ENCODE measurements around the gene TTC34.
"Not testable (repeated sequence)": the region's sequence is repeated elsewhere in the genome, so short reads cannot be mapped to it uniquely, and the experiment has no call there.

TTC34 gene

DNA sequence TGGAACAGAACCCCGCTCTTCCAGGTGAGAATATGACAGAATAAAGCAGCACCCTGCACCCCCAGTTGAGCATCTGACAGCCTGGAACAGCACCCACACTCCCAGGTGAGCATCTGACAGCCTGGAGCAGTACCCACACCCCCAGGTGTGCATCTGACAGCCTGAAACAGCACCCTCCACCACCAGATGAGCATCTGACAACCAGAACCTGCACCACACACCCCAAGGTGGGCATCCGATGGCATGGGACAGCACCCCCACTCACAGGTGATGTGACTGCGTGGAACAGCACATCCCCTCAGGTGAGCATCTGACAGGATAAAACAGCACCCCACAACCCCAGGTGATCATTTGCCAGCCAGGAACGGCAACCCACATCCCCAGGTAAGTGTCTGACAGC lies 26.2 kb downstream of the TTC34 start:
- not testable (repeated sequence) for DNase-seq (ENCODE audit: low spot score)

DNA sequence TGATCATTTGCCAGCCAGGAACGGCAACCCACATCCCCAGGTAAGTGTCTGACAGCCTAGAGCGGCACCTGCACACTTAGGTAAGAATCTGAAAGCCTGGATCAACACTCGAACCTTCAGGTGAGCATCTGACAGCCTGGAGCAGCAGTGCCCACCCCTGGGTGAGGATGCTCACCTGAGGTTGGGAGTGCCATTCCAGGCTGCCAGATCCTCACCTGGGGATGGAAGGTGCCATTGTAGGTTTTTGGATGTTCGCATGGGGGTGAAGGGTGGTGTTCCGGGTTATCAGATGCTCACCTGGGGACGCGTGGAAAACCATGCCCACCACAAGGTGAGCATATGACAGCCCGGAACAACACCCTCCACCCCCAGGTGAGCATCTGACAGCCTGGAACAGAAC lies 33.4 kb downstream of the TTC34 start:
- not testable (repeated sequence) for DNase-seq (ENCODE audit: low spot score)

DNA sequence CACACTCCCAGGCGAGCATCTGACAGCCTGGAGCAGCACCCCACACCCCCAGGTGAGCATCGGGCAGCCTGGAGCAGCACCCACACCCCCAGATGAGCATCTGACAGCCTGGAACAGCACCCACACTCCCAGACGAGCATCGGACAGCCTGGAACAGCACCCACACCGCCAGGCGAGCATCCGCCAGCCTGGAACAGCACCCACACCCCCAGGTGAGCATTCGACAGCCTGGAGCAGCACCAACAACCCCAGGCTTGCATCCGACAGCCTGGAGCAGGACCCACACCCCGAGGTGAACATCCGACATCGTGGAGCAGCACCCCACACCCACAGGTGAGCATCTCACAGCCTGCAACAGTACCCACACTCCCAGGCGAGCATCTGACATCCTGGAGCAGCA lies 42.1 kb downstream of the TTC34 start:
- DNase-seq (ENCODE audit: low spot score), result not testable (repeated sequence)

DNA sequence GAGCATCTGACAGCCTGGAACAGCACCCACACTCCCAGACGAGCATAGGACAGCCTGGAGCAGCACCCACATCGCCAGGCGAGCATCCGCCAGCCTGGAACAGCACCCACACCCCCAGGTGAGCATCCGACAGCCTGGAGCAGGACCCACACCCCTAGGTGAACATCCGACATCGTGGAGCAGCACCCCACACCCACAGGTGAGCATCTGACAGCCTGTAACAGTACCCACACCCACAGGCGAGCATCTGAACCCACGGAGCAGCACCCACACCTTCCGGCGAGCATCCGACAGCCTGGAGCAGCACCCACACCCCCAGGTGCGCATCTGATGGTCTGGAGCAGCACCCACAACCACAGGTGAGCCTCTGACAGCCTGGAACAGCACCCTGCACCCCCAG lies 44.0 kb downstream of the TTC34 start:
- DNase-seq (ENCODE audit: low spot score), result not testable (repeated sequence)

DNA sequence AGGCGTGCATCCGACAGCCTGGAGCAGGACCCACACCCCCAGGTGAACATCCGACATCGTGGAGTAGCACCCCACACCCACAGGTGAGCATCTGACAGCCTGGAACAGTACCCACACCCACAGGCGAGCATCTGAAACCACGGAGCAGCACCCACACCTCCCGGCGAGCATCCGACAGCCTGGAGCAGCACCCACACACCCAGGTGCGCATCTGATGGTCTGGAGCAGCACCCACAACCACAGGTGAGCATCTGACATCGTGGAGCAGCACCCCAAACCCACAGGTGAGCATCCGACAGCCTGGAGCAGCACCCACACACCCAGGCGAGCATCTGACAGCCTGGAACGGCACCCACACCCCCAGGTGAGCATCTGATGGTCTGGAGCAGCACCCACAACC lies 46.1 kb downstream of the TTC34 start:
- DNase-seq (ENCODE audit: low spot score), result not testable (repeated sequence)

DNA sequence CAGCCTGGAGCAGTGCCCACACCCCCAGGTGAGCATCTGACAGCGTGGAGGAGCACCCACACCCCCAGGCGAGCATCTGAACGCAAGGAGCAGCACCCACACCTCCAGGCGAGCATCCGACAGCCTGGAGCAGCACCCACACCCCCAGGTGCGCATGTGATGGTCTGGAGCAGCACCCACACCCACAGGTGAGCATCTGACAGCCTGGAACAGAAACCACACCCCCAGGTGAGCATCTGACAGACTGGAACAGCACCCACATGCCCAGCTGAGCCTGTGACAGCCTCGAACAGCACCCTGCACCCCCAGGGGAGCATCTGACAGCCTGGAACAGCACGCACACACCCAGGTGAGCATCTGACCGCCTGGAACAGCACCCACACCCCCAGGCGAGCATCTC lies 46.9 kb downstream of the TTC34 start:
- DNase-seq (ENCODE audit: low spot score), result not testable (repeated sequence)

DNA sequence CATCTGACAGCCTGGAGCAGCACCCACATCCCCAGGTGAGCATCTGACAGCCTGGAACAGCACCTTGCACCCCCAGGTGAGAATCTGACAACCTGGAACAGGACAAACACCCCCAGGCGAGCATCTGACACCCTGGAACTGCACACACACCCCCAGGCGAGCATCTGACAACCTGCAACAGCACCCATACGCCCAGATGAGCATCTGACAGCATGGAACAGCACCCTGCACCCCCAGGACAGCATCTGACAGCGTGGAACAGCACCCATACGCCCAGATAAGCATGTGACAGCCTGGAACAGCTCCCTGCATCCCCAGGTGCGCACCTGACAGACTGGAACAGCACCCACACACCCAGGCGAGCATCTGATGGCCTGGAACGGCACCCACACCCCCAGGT lies 49.0 kb downstream of the TTC34 start:
- DNase-seq (ENCODE audit: low spot score), result not testable (repeated sequence)

DNA sequence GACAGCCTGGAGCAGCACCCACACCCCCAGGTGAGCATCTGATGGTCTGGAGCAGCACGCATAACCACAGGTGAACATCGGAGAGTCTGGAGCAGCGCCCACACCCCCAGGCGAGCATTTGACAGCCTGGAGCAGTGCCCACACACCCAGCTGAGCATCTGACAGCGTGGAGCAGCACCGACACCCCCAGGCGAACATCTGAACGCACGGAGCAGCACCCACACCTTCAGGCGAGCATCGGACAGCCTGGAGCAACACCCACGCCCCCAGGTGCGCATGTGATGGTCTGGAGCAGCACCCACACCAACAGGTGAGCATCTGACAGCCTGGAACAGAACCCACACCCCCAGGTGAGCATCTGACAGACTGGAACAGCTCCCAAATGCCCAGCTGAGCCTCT lies 49.6 kb downstream of the TTC34 start:
- DNase-seq (ENCODE audit: low spot score), result not testable (repeated sequence)

DNA sequence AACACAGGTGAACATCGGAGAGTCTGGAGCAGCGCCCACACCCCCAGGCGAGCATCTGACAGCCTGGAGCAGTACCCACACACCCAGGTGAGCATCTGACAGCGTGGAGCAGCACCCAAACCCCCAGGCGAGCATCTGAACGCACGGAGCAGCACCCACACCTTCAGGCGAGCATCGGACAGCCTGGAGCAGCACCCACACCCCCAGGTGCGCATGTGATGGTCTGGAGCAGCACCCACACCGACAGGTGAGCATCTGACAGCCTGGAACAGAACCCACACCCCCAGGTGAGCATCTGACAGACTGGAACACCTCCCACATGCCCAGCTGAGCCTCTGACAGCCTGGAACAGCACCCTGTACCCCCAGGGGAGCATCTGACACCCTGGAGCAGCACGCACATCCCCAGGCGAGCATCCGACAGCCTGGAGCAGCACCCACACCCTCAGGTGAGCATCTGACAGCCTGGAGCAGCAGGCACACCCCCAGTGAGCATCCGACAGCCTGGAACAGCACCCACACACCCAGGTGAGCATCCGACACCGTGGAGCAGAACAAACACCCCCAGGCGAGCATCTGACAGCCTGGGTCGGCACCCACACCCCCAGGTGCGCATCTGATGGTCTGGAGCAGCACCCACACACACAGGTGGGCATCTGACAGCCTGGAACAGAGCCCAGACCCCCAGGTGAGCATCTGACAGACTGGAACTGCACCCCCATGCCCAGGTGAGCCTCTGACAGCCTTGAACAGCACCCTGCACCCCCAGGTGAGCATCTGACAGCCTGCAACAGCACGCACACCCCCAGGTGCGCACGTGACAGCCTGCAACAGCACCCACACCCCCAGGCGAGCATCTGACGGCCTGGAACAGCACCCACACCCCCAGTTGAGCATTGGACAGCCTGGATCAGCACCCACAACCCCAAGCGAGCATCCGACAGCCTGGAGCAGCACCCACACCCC lies 50.4 kb downstream of the TTC34 start:
- DNase-seq (ENCODE audit: low spot score), result not testable (repeated sequence)

DNA sequence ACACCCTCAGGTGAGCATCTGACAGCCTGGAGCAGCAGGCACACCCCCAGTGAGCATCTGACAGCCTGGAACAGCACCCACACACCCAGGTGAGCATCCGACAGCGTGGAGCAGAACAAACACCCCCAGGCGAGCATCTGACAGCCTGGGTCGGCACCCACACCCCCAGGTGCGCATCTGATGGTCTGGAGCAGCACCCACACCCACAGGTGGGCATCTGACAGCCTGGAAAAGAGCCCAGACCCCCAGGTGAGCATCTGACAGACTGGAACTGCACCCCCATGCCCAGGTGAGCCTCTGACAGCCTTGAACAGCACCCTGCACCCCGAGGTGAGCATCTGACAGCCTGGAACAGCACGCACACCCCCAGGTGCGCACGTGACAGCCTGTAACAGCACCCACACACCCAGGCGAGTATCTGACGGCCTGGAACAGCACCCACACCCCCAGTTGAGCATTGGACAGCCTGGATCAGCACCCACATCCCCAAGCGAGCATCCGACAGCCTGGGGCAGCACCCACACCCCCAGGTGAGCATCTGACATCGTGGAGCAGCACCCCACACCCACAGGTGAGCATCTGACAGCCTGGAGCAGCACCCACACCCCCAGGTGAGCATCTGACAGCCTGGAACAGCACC lies 51.3 kb downstream of the TTC34 start:
- not testable (repeated sequence) for DNase-seq (ENCODE audit: low spot score)

DNA sequence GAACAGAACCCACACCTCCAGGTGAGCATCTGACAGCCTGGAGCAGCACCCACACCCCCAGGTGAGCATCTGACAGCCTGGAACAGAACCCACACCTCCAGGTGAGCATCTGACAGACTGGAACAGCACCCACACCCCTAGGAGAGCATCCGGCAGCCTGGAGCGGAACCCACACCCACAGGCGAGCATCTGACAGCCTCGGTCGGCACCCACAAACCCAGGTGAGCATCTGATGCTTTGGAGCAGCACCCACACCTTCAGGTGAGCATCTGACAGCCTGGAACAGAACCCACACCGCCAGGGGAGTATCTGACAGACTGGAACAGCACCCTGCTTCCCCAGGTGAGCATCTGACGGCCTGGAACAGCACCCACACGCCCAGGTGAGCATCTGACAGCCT lies 52.9 kb downstream of the TTC34 start:
- not testable (repeated sequence) for DNase-seq (ENCODE audit: low spot score)

DNA sequence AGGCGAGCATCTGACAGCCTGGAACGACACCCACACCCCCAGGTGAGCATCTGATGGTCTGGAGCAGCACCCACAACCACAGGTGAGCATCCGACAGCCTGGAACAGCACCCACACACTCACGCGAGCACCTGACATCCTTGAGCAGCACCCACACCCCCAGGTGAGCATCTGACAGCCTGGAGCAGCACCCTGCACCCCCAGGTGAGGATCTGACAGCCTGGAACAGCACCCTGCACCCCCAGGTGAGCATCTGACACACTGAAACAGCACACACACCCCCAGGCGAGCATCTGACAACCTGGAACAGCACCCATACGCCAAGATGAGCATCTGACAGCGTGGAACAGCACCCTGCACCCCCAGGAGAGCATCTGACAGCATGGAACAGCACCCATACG lies 106.7 kb downstream of the TTC34 start:
- DNase-seq (ENCODE audit: low spot score), result not testable (repeated sequence)

DNA sequence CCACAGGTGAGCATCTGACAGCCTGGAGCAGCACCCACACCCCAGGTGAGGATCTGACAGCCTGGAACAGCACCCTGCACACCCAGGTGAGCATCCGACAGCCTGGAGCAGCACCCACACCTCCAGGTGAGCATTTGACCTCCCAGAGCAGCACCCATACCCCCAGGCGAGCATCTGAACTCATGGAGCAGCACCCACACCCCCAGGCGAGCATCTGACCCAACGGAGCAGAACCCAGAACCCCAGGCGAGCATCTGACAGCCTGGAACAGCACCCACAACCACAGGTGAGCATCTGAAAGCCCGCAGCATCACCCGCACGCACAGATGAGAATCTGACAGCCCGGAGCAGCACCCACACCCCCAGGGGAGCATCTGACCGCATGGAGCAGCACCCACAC lies 111.3 kb downstream of the TTC34 start:
- DNase-seq (ENCODE audit: low spot score), result not testable (repeated sequence)

DNA sequence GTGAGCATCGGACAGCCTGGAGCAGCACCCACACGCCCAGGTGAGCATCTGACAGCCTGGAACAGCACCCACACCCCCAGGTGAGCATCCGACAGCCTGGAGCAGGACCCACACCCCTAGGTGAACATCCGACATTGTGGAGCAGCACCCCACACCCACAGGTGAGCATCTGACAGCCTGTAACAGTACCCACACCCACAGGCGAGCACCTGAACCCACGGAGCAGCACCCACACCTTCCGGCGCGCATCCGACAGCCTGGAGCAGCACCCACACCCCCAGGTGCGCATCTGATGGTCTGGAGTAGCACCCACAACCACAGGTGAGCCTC lies 113.2 kb downstream of the TTC34 start:
- DNase-seq (ENCODE audit: low spot score), result not testable (repeated sequence)

DNA sequence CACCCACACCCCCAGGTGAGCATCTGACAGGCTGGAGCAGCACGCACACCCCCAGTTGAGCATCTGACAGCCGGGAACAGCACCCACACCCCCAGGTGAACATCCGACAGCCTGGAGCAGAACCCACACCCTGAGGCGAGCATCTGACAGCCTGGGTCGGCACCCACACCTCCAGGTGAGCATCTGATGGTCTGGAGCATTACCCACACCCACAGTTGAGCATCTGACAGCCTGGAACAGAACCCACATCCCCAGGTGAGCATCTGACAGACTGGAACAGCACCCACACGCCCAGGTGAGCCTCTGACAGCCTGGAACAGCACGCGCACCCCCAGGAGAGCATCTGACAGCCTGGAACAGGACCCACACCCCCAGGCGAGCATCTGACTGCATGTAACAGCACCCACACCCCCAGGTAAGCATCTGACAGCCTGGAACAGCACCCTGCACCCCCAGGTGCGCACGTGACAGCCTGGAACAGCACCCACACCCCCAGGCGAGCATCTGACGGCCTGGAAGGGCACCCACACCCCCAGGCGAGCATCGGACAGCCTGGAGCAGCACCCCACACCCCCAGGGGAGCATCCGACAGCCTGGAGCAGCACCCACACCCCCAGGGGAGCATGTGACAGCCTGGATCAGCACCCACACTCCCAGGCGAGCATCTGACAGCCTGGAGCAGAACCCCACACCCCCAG lies 113.7 kb downstream of the TTC34 start:
- DNase-seq (ENCODE audit: low spot score), result not testable (repeated sequence)

DNA sequence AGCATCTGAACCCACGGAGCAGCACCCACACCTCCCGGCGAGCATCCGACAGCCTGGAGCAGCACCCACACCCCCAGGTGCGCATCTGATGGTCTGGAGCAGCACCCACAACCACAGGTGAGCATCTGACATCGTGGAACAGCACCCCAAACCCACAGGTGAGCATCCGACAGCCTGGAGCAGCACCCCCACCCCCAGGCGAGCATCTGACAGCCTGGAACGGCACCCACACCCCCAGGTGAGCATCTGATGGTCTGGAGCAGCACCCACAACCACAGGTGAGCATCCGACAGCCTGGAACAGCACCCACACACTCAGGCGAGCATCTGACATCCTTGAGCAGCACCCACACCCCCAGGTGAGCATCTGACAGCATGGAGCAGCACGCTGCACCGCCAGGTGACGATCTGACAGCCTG lies 114.3 kb downstream of the TTC34 start:
- not testable (repeated sequence) for DNase-seq (ENCODE audit: low spot score)

DNA sequence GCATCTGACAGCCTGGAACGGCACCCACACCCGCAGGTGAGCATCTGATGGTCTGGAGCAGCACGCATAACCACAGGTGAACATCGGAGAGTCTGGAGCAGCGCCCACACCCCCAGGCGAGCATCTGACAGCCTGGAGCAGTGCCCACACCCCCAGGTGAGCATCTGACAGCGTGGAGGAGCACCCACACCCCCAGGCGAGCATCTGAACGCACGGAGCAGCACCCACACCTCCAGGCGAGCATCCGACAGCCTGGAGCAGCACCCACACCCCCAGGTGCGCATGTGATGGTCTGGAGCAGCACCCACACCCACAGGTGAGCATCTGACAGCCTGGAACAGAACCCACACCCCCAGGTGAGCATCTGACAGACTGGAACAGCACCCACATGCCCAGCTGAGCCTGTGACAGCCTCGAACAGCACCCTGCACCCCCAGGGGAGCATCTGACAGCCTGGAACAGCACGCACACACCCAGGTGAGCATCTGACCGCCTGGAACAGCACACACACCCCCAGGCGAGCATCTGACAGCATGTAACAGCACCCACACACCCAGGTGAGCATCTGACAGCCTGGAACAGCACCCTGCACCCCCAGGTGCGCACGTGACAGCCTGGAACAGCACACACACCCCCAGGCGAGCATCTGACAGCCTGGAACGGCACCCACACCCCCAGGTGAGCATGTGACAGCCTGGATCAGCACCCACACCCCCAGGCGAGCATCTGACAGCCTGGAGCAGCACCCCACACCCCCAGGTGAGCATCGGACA lies 115.2 kb downstream of the TTC34 start:
- not testable (repeated sequence) for DNase-seq (ENCODE audit: low spot score)

DNA sequence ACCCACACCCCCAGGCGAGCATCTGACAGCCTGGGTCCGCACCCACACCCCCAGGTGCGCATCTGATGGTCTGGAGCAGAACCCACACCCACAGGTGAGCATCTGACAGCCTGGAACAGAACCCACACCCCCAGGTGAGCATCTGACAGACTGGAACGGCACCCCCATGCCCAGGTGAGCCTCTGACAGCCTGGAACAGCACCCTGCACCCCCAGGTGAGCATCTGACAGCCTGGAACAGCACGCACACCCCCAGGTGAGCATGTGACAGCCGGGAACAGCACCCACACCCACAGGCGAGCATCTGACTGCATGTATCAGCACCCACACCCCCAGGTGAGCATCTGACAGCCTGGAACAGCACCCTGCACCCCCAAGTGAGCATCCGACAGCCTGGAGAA lies 115.8 kb downstream of the TTC34 start:
- DNase-seq (ENCODE audit: low spot score), result not testable (repeated sequence)

DNA sequence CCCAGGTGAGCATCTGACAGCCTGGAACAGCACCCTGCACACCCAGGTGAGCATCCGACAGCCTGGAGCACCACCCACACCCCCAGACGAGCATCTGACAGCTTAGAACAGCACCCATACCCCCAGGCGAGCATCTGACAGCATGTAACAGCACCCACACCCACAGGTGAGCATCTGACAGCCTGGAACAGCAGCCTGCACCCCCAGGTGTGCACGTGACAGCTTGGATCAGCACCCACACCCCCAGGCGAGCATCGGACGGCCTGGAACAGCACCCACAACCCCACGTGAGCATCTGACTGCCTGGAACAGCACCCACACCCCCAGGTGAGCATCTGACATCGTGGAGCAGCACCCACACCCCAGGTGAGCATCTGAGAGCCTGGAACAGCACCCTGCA lies 116.6 kb downstream of the TTC34 start:
- not testable (repeated sequence) for DNase-seq (ENCODE audit: low spot score)

DNA sequence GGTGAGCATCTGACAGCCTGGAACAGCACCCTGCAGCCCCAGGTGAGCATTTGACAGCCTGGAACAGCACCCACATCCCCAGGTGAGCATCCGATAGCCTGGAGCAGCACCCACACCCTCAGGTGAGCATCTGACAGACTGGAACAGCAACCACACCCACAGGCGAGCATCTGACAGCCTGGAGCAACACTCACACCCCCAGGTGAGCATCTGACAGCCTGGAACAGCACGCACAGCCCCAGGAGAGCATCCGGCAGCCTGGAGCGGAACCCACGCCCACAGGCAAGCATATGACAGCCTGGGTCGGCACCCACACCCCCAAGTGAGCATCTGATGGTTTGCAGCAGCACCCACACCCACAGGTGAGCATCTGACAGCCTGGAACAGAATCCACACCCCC lies 117.5 kb downstream of the TTC34 start:
- not testable (repeated sequence) for DNase-seq (ENCODE audit: low spot score)

DNA sequence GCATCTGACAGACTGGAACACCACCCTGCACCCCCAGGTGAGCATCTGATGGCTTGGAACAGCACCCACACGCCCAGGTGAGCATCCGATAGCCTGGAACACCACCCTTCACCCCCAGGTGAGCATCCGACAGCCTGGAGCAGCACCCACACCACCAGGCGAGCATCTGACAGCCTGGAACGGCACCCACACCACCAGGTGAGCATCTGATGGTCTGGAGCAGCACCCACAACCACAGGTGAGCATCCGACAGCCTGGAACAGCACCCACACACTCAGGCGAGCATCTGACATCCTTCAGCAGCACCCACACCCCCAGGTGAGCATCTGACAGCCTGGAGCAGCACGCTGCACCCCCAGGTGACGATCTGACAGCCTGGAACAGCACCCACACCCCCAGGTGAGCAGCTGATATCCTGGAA lies 118.2 kb downstream of the TTC34 start:
- DNase-seq (ENCODE audit: low spot score), result not testable (repeated sequence)

DNA sequence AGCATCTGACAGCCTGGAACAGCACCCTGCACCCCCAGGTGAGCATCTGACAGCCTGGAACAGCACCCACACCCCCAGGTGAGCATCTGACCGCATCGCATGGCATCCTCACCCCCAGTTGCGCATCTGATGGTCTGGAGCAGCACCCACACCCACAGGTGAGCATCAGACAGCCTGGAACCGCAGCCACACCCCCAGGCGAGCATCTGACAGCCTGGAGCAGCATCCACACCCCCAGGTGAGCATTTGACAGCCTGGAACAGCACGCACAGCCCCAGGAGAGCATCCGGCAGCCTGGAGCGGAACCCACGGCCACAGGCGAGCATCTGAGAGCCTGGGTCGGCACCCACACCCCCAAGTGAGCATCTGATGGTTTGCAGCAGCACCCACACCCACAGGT lies 118.6 kb downstream of the TTC34 start:
- DNase-seq (ENCODE audit: low spot score), result not testable (repeated sequence)

Measured in CD4-positive, alpha-beta T cell treated with Interleukin-2 at 100 ng/mL for 4 hours (primary cell).